B cell (primary cell): Measurements from ENCODE around the gene BBS5. TPM values are rescaled to one million over a fixed set of nuclear protein-coding genes. Genes with fewer than 3 reads are reported as not detected.

Experiments used
- ATAC-seq: fragments of 200-7000 bp; cut with Tn5 transposase; one replicate; pipeline ENCODE4 v1.10.0; 2021; ENCODE audit warnings: low read depth, mild to moderate bottlenecking, moderate number of reproducible peaks, moderate library complexity
- CTCF ChIA-PET: fragments of 350-600 bp; sonication (Branson Sonifier 250); formaldehyde crosslinking; loops from one replicate; lab custom pipeline; 2021; ENCODE audit warnings: antibody characterized with exemption, inconsistent platforms; lab: Charles Lee
- POLR2A ChIA-PET: fragments of 350-600 bp; sonication (Branson Sonifier 250); formaldehyde crosslinking; loops from one replicate; lab custom pipeline; 2021; ENCODE audit warnings: antibody characterized with exemption; lab: Charles Lee
- DNase-seq: peaks from one replicate; pipeline ENCODE4 v3.0.0; 2013
- H2AFZ ChIP-seq: 2 replicates; pipeline ENCODE4 v1.6.1; 2012; ENCODE audit warnings: mild to moderate bottlenecking, low read depth, low read length; ENCODE audit not compliant: insufficient read depth, poor library complexity, severe bottlenecking
- H3K27ac ChIP-seq, 2 donors: 1 replicate in 1 of 2; 2 replicates in 1 of 2; pipeline ENCODE4 v1.5.1; 2012 to 2013; ENCODE audit warnings: low read length in 2 of 2, mild to moderate bottlenecking in 2 of 2, moderate library complexity in 1 of 2
- H3K27me3 ChIP-seq, 4 experiments: fragments of 200-600 bp in 1 of 4; sonication (generic) in 1 of 4; replicated peaks in 1 of 4; 1 replicate in 2 of 4; 2 replicates in 2 of 4; pipeline versions ENCODE4 v1.6.1 to v1.7.0; 2013 to 2016; ENCODE audit warnings: low read length in 3 of 4, mild to moderate bottlenecking in 2 of 4, mixed read lengths in 1 of 4, moderate library complexity in 1 of 4; ENCODE audit not compliant: insufficient read depth in 4 of 4, control insufficient read depth in 3 of 4; ENCODE audit errors: control extremely low read depth in 1 of 4
- H3K36me3 ChIP-seq, 2 experiments: replicated peaks in 1 of 2; 1 replicate in 1 of 2; 2 replicates in 1 of 2; pipeline versions ENCODE4 v1.6.1 to v1.7.1; 2013; ENCODE audit warnings: low read length in 1 of 2; ENCODE audit not compliant: insufficient read depth in 2 of 2, control insufficient read depth in 1 of 2; ENCODE audit errors: control extremely low read depth in 1 of 2, extremely low read depth in 1 of 2
- H3K4me1 ChIP-seq, 2 donors: fragments of 200-600 bp in 1 of 2; sonication (generic) in 1 of 2; 1 replicate in 1 of 2; 2 replicates in 1 of 2; pipeline versions ENCODE4 v1.5.1 to v1.6.1; 2013 to 2017; ENCODE audit warnings: low read length in 2 of 2; ENCODE audit not compliant: control insufficient read depth in 2 of 2, insufficient read depth in 2 of 2
- H3K4me2 ChIP-seq: replicated peaks from 2 replicates; pipeline ENCODE3; 2012; ENCODE audit warnings: mild to moderate bottlenecking, low read depth, low read length; ENCODE audit not compliant: poor library complexity, severe bottlenecking
- H3K4me3 ChIP-seq, 5 experiments: fragments of 200-600 bp in 1 of 5; sonication (generic) in 1 of 5; 1 replicate in 3 of 5; 2 replicates in 2 of 5; pipeline versions ENCODE4 v1.5.1 to v1.7.0; 2011 to 2016; ENCODE audit warnings: low read length in 4 of 5, mild to moderate bottlenecking in 4 of 5, low read depth in 2 of 5, control low read depth in 1 of 5, moderate library complexity in 1 of 5; ENCODE audit not compliant: insufficient read depth in 1 of 5; ENCODE audit errors: control extremely low read depth in 1 of 5, extremely low read depth in 1 of 5
- H3K79me2 ChIP-seq: fragments of 200-600 bp; sonication (generic); one replicate; pipeline ENCODE4 v1.6.0; 2016; ENCODE audit warnings: low read length; ENCODE audit not compliant: control insufficient read depth, insufficient read depth
- H3K9ac ChIP-seq: fragments of 200-600 bp; sonication (generic); 2 replicates; pipeline ENCODE4 v1.6.1; 2017; ENCODE audit warnings: mild to moderate bottlenecking, low read length, moderate library complexity
- H3K9me3 ChIP-seq, 3 donors: one replicate each; pipeline versions ENCODE4 v1.6.1 to v1.7.1; 2013; ENCODE audit warnings: low read length in 2 of 3; ENCODE audit not compliant: control insufficient read depth in 2 of 3, insufficient read depth in 1 of 3; ENCODE audit errors: control extremely low read depth in 1 of 3
- H4K20me1 ChIP-seq: 2 replicates; pipeline ENCODE4 v1.6.0; 2012; ENCODE audit warnings: mild to moderate bottlenecking, low read length; ENCODE audit not compliant: insufficient read depth, control insufficient read depth, poor library complexity, severe bottlenecking
- H3K27ac Mint-ChIP-seq: one replicate; pipeline ENCODE4 v1.8.0; 2021; ENCODE audit warnings: mixed read lengths
- H3K27me3 Mint-ChIP-seq: one replicate; pipeline ENCODE4 v1.8.0; 2021; ENCODE audit warnings: mixed read lengths
- H3K4me1 Mint-ChIP-seq: one replicate; pipeline ENCODE4 v1.8.0; 2021; ENCODE audit warnings: mixed read lengths
- H3K4me3 Mint-ChIP-seq: one replicate; pipeline ENCODE4 v1.8.0; 2021; ENCODE audit warnings: mixed read lengths
- H3K9me3 Mint-ChIP-seq: one replicate; pipeline ENCODE4 v1.8.0; 2022; ENCODE audit warnings: mixed read lengths; ENCODE audit not compliant: insufficient read depth
- EZH2 ChIP-seq: IDR thresholded peaks from 2 replicates; pipeline ENCODE4 v1.6.1; 2012; ENCODE audit warnings: borderline replicate concordance, low read depth, mild to moderate bottlenecking, moderate library complexity, low read length; ENCODE audit not compliant: insufficient read depth, poor library complexity, severe bottlenecking
- WGBS: methylation state at CpG from one replicate; pipeline ENCODE4 v1.1.5; 2013; ENCODE audit warnings: missing lambda C conversion rate; ENCODE audit not compliant: insufficient coverage; 5-methylcytosine and 5-hydroxymethylcytosine counted together
- intact Hi-C: fragments of 100-400 bp; cut with micrococcal nuclease; formaldehyde crosslinking; loops from one replicate; pipeline ENCODE4 v1.10.0; 2022
- polyA plus RNA-seq: library from polyadenylated mRNA; depleted of rRNA; stranded (reverse); fragments of >200 nt; gene quantifications from 2 replicates; pipeline ENCODE4 v1.2.3, GENCODE V29; 2012
- total RNA-seq, 2 donors: library from RNA; stranded (reverse); fragments of 120-200 nt in 1 of 2; gene quantifications; 1 replicate in 1 of 2; 2 replicates in 1 of 2; pipeline versions ENCODE4 v1.2.3 to v1.2.4, GENCODE V29; 2013 to 2022
- TF ChIP-seq, protein P1 (sequence below): fragments of 200-600 bp; IDR thresholded peaks from one replicate; pipeline ENCODE4 v1.8.0; 2022; ENCODE audit warnings: antibody characterized with exemption, mild to moderate bottlenecking

BBS5 gene
- total and polyA plus RNA-seq, 2 donors (not counting 1 experiment from before 2014, with no cell fraction given) = 0.76 to 2.1 TPM

DNA sequence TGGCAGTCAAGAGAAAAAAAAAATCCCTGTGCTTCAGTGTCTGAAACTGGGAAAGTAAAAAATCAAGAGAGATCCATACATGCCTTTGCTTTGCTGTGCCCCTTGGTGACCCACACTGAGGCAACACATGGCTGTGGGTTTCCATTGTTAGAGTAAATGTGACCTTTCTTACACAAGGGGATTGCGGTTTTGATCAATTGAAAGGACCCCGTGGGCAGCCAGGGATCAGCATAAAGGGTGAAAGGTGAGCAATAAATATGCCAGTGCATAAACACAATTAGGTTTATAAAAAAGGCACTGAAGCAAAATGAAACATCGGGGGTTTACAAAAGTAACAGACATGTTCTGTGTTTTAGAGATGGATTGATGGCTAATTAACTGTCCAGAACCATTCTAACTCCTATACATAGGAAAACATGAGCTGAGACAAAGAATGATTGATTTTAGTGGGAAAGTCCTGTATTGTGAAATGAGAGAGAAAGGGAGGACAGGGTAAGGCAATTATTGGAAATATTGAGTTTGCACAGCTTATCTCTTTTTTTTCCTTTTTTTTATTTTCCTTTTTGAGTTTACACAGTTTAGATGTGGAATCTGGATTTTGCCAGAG lies 40.7 kb upstream of the BBS5 start:
- intact Hi-C loops = no loop called here

DNA sequence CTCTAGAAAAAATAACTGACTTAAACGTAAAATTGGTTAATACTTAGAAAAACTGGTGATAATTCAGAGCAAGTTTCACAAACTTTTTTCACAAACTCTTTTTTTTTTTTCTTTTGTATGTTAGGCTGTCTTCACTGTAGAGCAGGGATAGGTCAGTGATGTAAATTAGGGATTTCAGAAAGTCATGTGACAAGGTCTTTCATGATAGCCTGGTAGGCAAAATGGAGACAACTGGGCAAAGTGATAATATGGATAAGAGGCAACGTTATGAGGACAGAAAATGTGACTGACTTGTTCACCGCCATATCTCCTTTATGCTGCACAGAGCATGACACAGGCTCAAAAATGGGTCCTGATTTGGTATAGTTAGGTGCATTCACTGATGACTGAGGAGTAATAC lies 39.4 kb upstream of the BBS5 start:
- DNase-seq (no peak), ATAC-seq (no peak)
- ChIA-PET POLR2A (no interaction called here), CTCF (no interaction called here)
- Histone ChIP-seq H3K4me3 (no peak overlapping the region), H3K79me2 (no peaks in the 10 kb centered on the region), H2AFZ (no peak overlapping the region), H3K36me3 (no peaks in the 10 kb centered on the region), H3K4me2 (no peak overlapping the region), H3K27me3 (peaks cover 0 to 8% (median 1%) of the 10 kb centered on the region in 4 experiments), H4K20me1 (no peaks in the 10 kb centered on the region), H3K27ac (no peak overlapping the region), H3K4me1 (no peaks in the 10 kb centered on the region), H3K9me3 (no peaks in the 10 kb centered on the region), H3K9ac (no peak overlapping the region)
- H3K4me1 Mint-ChIP-seq = no peaks in the 10 kb centered on the region
- WGBS = 86% methylated on average over 2 of the region's 3 CpGs
- H3K9me3 Mint-ChIP-seq = no peaks in the 10 kb centered on the region
- H3K4me3 Mint-ChIP-seq = no peak overlapping the region
- peaks cover 26% of the 10 kb centered on the region for H3K27me3 Mint-ChIP-seq
- no peak overlapping the region for H3K27ac Mint-ChIP-seq
- intact Hi-C loops = no loop called here
- TF ChIP-seq, protein P1, sequence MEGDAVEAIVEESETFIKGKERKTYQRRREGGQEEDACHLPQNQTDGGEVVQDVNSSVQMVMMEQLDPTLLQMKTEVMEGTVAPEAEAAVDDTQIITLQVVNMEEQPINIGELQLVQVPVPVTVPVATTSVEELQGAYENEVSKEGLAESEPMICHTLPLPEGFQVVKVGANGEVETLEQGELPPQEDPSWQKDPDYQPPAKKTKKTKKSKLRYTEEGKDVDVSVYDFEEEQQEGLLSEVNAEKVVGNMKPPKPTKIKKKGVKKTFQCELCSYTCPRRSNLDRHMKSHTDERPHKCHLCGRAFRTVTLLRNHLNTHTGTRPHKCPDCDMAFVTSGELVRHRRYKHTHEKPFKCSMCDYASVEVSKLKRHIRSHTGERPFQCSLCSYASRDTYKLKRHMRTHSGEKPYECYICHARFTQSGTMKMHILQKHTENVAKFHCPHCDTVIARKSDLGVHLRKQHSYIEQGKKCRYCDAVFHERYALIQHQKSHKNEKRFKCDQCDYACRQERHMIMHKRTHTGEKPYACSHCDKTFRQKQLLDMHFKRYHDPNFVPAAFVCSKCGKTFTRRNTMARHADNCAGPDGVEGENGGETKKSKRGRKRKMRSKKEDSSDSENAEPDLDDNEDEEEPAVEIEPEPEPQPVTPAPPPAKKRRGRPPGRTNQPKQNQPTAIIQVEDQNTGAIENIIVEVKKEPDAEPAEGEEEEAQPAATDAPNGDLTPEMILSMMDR = no peak
- TF ChIP-seq EZH2 = no peak

More for the DNA sequence above, 40.7 kb upstream of the BBS5 start:
- H3K9me3 ChIP-seq = no peaks in the 10 kb centered on the region
- no peak overlapping the region for H3K27ac ChIP-seq
- WGBS = no CpG with 5 or more reads among the region's 3 CpGs
- no peaks in the 10 kb centered on the region for H3K4me1 ChIP-seq
- peaks cover 0 to 8% (median 2%) of the 10 kb centered on the region in 4 experiments for H3K27me3 ChIP-seq
- H3K4me3 ChIP-seq = no peak overlapping the region
- H2AFZ ChIP-seq = no peak overlapping the region
- H3K4me3 Mint-ChIP-seq = no peak overlapping the region
- TF ChIP-seq, protein P1 = no peak
- TF ChIP-seq EZH2 = no peak
- H3K36me3 ChIP-seq = no peaks in the 10 kb centered on the region
- ChIA-PET POLR2A (no interaction called here), CTCF (no interaction called here)
- H3K9me3 Mint-ChIP-seq = no peaks in the 10 kb centered on the region
- peaks cover 25% of the 10 kb centered on the region for H3K27me3 Mint-ChIP-seq
- ATAC-seq (no peak), DNase-seq (no peak)
- no peak overlapping the region for H3K9ac ChIP-seq
- H3K4me2 ChIP-seq = no peak overlapping the region
- no peaks in the 10 kb centered on the region for H3K4me1 Mint-ChIP-seq
- no peaks in the 10 kb centered on the region for H4K20me1 ChIP-seq
- no peaks in the 10 kb centered on the region for H3K79me2 ChIP-seq
- no peak overlapping the region for H3K27ac Mint-ChIP-seq
